Tibial artery (tissue), 4 donors: ENCODE data around the gene ESRRB.

Experiments used
- DNase-seq, 2 donors: peaks; one replicate each; pipeline ENCODE4 v3.0.0-alpha.2; 2019
- H3K27ac ChIP-seq, 2 donors: fragments of 200-600 bp; sonication (generic) in 1 of 2; 1 replicate in 1 of 2; 2 replicates in 1 of 2; pipeline ENCODE4 v1.5.1; 2018 to 2019; ENCODE audit warnings: mild to moderate bottlenecking in 1 of 2
- H3K27me3 ChIP-seq, 2 donors: fragments of 200-600 bp; sonication (generic) in 1 of 2; one replicate each; pipeline versions ENCODE4 v1.5.1 to v1.6.0; 2016 to 2019
- H3K36me3 ChIP-seq, 3 donors: fragments of 200-600 bp; sonication (generic) in 2 of 3; one replicate each; pipeline ENCODE4 v1.5.1; 2016 to 2019; ENCODE audit warnings: mild to moderate bottlenecking in 2 of 3
- H3K4me1 ChIP-seq, 4 donors: fragments of 200-600 bp; sonication (generic) in 2 of 4; 1 replicate in 3 of 4; 2 replicates in 1 of 4; pipeline ENCODE4 v1.5.1; 2016 to 2019
- H3K4me3 ChIP-seq, 2 donors: fragments of 200-600 bp; sonication (generic) in 1 of 2; 1 replicate in 1 of 2; 2 replicates in 1 of 2; pipeline ENCODE4 v1.5.1; 2018 to 2019; ENCODE audit warnings: mild to moderate bottlenecking in 2 of 2
- H3K9me3 ChIP-seq, 3 donors: fragments of 200-600 bp; sonication (generic) in 1 of 3; one replicate each; pipeline ENCODE4 v1.5.1; 2016 to 2019
- CTCF ChIP-seq, 2 experiments: fragments of 200-600 bp in 1 of 2; fragments of 450-650 bp in 1 of 2; IDR thresholded peaks; one replicate each; pipeline ENCODE4 v1.5.1; 2017 to 2019; ENCODE audit warnings: antibody characterized with exemption in 2 of 2, mild to moderate bottlenecking in 1 of 2, moderate library complexity in 1 of 2
- intact Hi-C: fragments of 100-400 bp; cut with DNase I; formaldehyde crosslinking; loops from one replicate; pipeline ENCODE4 v1.15.0; 2023; ENCODE audit warnings: low total_unique reads

The ESRRB gene

GRCh38 chr14:76456891-76457586 is 81.1 kb downstream of the ESRRB start:
- no peaks in the 10 kb centered on the region for H3K9me3 ChIP-seq
- DNase-seq = no peak
- intact Hi-C loops = no loop called here

GRCh38 chr14:76457841-76458240 is 81.9 kb downstream of the ESRRB start:
- no peaks in the 10 kb centered on the region for H3K9me3 ChIP-seq
- TF ChIP-seq CTCF (IDR thresholded peaks at IDR 0.05) = no peak
- DNase-seq = no peak
- intact Hi-C loops = no loop called here
- H3K27me3 ChIP-seq = no peaks in the 10 kb centered on the region
- no peak overlapping the region for H3K27ac ChIP-seq
- no peak overlapping the region for H3K4me3 ChIP-seq
- no peaks in the 10 kb centered on the region for H3K4me1 ChIP-seq
- no peaks in the 10 kb centered on the region for H3K36me3 ChIP-seq

More at GRCh38 chr14:76456891-76457586, 81.1 kb downstream of the ESRRB start:
- Histone ChIP-seq H3K36me3 (no peaks in the 10 kb centered on the region), H3K27me3 (peaks cover 0 to 2% of the 10 kb centered on the region in 2 donors), H3K4me1 (no peaks in the 10 kb centered on the region), H3K27ac (no peak overlapping the region), H3K4me3 (no peak overlapping the region)
- no peak for TF ChIP-seq CTCF (IDR thresholded peaks at IDR 0.05)

- TF ChIP-seq CTCF (IDR thresholded peaks at IDR 0.05) = no peak
- Histone ChIP-seq H3K4me1 (no peaks in the 10 kb centered on the region), H3K36me3 (no peaks in the 10 kb centered on the region), H3K27me3 (no peaks in the 10 kb centered on the region), H3K27ac (no peak overlapping the region), H3K4me3 (no peak overlapping the region), H3K9me3 (no peaks in the 10 kb centered on the region)
- DNase-seq = no peak
- intact Hi-C loops = no loop called here
Observed at GRCh38 chr14:76461886-76462285, 85.9 kb downstream of the ESRRB start.

GRCh38 chr14:76462330-76462729 is 86.4 kb downstream of the ESRRB start:
- Histone ChIP-seq H3K4me1 (no peaks in the 10 kb centered on the region), H3K36me3 (no peaks in the 10 kb centered on the region), H3K27ac (no peak overlapping the region), H3K4me3 (no peak overlapping the region), H3K27me3 (no peaks in the 10 kb centered on the region), H3K9me3 (no peaks in the 10 kb centered on the region)
- no peak for DNase-seq
- no peak for TF ChIP-seq CTCF (IDR thresholded peaks at IDR 0.05)
- intact Hi-C loops = no loop called here

GRCh38 chr14:76463105-76463504 is 87.2 kb downstream of the ESRRB start:
- intact Hi-C loops = no loop called here
- no peak for TF ChIP-seq CTCF (IDR thresholded peaks at IDR 0.05)
- Histone ChIP-seq H3K27ac (no peak overlapping the region), H3K27me3 (no peaks in the 10 kb centered on the region), H3K9me3 (no peaks in the 10 kb centered on the region), H3K36me3 (no peaks in the 10 kb centered on the region), H3K4me1 (no peaks in the 10 kb centered on the region), H3K4me3 (no peak overlapping the region)
- no peak for DNase-seq

- TF ChIP-seq CTCF (IDR thresholded peaks at IDR 0.05) = no peak
- no peak for DNase-seq
- intact Hi-C loops = no loop called here
Observed at GRCh38 chr14:76464856-76465255, 88.9 kb downstream of the ESRRB start.

More at GRCh38 chr14:76464856-76465255, 88.9 kb downstream of the ESRRB start:
- Histone ChIP-seq H3K27ac (no peak overlapping the region), H3K4me1 (no peaks in the 10 kb centered on the region), H3K36me3 (no peaks in the 10 kb centered on the region), H3K4me3 (no peak overlapping the region), H3K9me3 (no peaks in the 10 kb centered on the region), H3K27me3 (no peaks in the 10 kb centered on the region)
